ENCODE measurements around the gene PGAP2.
"Not testable (repeated sequence)": the region's sequence is repeated elsewhere in the genome, so short reads cannot be mapped to it uniquely, and the experiment has no call there.

Gene PGAP2

DNA sequence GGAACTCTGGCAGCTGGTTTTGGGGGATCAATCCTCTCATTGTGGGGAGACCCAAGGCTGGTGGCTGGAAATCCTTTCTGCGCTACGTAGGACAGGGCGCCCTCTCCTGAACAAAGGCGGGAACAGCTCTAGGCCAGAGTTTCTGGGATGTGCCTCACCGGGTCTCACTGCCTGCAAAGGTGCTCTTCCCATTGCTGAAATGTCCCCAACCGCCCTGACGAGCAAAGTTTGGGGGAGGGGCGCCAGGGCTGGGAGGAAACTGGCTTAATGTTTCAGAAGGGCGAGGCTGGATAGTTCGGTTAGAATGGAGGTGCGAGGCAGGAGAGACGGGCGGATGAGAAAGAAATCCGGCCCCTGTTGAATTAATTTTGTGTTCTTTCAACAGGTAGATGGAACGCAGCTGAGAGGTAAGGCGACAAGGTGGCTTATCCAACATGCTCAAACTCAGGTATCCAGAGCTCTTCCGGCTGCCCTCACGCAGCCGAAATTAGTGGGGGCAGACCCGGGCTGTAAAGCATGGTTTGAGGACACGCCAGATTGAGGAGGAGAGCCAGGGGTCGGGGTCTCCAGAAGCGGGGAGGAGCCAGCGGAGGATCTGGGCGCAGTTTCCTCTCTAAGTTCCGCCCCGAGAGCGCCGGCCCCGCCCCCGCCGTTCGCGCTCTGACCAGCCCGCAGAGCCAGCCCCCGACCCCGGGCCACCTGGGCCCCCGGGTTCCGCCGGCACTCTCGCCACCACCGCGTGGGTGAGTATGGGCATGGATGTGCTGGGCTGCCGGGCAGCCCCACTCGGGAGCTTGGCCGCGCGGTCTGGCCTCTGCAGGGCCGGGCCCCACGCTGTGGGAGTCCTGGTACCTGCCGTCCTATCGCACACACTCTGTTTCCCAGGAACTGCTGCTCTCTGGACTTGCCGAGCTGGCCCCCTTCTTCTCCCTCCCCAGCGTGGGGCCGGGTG is at the start of gene PGAP2:
Gene PGAP2 (plus strand): TSS at position 652 of the 952 bp plus-strand sequence. CDS start 2,700 bp downstream, outside the sequence.
- DNase-seq (ENCODE audit: low spot score), result peak; percentile 80

GRCh38 chr11:3764266-3764665 is 44.1 kb upstream of the PGAP2 start:
- no peak for DNase-seq (ENCODE audit: low spot score)

GRCh38 chr11:3766836-3767235 is 41.5 kb upstream of the PGAP2 start:
- DNase-seq (ENCODE audit: low spot score), result not testable (repeated sequence)

DNA sequence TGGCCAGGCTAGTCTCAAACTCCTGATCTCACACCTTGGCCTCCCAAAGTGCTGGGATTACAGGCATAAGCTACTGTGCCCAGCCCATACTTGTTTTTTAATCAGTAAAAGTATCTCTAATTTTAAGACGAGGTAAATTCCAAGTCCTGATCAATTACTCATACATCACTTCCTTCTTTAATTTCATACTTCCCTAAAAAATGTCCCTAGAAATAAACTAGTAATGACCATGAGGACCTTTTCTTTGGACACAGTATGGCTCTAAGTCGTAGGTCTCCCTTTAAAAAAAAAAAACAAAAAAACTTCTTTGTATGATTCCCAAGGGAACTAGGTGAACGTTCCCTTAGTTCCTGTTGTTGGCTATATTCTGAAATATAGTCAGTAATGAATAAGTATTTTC is 40.8 kb upstream of the PGAP2 start:
- DNase-seq (ENCODE audit: low spot score), result no peak

DNA sequence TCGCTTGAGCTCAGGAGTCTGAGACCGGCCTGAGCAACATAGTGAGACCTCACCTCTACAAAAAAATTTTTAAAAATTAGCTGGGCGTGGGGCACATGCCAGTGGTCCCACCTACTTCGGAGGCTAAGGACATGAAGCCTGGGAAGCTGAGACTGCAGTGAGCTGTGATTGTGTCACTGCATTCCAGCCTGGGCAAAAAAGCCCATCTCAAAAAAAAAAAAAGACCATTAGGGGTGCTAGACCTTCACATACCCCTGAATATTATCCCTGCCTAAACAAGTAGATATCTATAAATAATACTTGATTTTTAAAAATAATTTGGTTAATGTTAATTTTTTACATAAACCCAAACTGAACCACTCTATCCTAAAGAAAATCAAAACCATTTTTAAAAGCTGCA is 35.2 kb upstream of the PGAP2 start:
- DNase-seq (ENCODE audit: low spot score), result no peak

DNA sequence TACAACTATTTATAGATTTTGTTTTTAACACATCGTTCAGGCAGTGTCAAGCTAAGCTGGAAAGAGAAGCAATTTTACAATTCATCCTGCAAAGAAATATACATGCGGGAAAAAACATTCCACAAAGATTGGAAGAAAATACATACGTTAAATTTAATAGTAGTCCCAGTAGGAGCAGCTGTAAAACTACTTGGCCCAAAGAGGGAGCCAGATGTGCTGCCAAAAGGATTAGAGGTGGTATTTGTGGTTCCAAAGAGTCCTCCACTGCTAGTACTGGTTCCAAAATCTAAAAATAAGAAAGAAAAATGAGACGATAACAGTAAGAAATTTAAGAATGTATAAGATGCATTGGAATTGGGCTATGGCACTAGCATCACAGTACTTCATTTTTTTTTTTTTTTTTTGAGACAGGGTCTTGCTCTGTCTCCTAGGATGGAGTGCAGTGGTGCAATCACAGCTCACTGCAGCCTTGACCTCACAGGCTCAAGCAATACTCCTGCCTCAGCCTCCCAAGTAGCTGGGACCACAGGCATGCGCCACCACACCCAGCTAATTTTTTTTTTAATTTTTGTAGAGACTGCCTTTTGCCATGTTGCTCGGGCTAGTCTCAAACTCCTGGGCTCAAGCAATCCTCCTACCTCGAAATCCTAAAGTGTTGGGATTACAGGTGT is 32.5 kb upstream of the PGAP2 start:
- no peak for DNase-seq (ENCODE audit: low spot score)

DNA sequence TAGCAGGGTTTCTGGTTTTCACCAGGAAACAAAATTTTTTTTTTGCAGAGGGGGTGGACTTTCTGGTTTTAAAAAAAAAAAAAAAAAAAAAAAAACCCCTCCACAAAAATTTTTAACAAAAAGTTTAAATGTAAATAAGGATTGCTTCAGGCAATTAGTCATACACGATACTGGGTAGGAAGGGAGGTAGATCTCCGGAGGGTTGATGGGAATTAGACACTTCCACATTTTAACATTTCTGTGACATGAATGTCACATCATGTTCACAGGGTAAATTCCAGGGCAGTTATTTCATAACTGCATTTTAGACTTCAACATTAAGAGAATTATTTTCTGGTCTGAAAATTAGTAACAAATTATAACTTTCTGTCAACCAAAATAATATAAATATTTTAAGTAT is 26.9 kb upstream of the PGAP2 start:
- no peak for DNase-seq (ENCODE audit: low spot score)

GRCh38 chr11:3782963-3783362 is 25.4 kb upstream of the PGAP2 start:
- no peak for DNase-seq (ENCODE audit: low spot score)

- no peak for DNase-seq (ENCODE audit: low spot score)
These were observed 24.7 kb upstream of the PGAP2 start for GRCh38 chr11:3783611-3784010.

- DNase-seq (ENCODE audit: low spot score), result no peak
These were observed 21.5 kb upstream of the PGAP2 start for GRCh38 chr11:3786781-3787428.

GRCh38 chr11:3794387-3794786 is 14.0 kb upstream of the PGAP2 start:
- DNase-seq (ENCODE audit: low spot score), result not testable (repeated sequence)

- DNase-seq (ENCODE audit: low spot score), result no peak
These were observed 13.0 kb upstream of the PGAP2 start for GRCh38 chr11:3795131-3796001.

DNA sequence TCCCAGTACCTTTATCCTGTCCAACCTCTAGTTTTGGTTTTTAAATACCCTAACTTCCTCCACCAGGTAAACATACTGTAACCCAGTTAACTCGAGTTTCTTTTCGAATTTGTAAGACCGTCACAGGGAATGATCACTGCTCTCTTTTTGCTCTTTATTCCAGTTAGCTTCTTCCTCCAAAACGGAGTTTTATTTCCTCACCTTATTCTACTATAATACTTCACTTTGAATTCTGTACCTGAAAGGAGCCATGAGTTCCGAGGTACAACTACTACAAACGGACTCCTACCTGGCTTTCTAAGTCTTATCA is 12.4 kb upstream of the PGAP2 start:
- no peak for DNase-seq (ENCODE audit: low spot score)

- DNase-seq (ENCODE audit: low spot score), result no peak
These were observed 12.0 kb upstream of the PGAP2 start for GRCh38 chr11:3796346-3796745.

DNA sequence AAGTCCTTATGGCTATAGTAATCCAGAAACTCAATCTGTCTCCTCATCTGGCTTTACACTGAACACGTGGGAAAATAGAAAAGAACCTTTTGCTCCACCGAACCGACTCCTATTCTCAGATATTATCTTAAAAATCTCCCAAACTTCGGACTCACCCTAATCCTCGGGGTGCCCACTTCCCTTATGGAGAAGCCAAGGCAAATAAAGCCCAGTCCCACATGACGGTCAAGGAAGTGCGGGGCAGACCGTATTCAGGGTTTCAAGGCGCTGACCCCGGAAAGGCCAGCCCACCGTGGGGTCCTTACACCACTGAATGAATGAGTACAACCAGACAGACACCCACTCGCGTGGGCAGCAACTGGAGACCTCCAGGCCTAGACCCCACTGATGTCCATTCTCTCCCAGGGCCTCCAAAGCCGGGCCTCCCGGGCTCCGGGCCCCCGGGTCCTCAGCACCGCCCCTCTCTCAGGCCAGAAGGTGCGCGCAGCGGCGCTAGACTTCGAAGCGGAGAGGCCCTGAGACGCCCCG is 11.5 kb upstream of the PGAP2 start:
- no peak for DNase-seq (ENCODE audit: low spot score)

DNA sequence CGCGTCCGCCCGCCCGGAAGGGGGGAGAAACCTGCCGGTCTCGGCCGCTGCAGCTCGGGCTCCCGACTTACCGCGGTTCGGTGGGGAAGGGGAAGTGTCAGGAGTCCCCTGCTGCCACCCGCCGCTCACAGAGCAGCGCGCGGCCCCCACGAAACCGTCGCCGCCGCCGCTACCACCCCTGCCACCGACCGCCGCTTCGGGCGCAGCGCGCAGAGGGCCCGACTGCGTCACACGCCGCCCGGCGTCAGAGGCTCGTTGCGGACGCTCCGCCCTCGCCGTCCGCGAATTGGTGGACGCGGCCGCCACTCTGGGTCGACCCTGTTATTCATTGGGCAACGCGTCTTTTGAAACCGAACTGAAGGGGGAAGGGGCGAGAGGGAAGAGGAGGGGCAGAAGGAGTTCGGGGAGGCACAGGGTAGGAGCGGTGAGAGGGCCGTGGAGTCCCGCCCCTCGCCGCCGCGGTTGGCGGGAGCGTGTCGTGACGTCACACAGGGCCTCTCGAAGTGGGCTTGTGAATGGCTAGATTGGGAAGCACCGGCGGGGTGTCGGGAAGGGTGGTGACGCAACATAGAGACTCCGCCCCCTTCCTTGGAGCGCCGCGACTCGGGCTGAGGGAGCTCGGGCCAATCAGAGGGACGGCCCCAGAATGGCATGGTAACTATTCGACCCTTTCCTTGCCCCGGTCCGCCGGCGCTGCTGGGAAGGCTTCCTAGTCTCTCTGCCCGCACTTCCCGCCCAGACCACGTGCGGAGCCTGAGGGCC is 10.8 kb upstream of the PGAP2 start, which contains the start of gene NUP98:
Gene NUP98 (minus strand): TSS at position 226 of the 762 bp plus-strand sequence. CDS start 15,437 bp downstream, outside the sequence.
- peak; percentile 99 for DNase-seq (ENCODE audit: low spot score)

DNA sequence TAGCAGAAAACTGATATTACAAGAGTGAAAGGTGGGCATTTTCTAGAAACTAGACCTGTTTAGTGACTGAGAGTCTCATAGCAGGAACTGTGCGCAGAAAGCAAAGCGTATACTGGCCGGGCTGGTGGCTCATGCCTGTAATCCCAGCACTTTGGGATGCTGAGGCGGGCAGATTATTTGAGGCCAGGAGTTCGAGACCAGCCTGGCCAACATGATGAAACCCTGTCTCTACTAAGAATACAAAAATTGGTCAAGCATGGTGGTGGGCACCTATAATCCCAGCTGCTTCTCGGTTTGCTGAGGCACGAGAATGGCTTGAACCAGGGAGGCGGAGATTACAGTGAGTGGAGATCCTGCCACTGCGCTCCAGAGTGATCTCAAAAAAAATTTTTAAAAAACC is 9.2 kb upstream of the PGAP2 start:
- DNase-seq (ENCODE audit: low spot score), result no peak

DNA sequence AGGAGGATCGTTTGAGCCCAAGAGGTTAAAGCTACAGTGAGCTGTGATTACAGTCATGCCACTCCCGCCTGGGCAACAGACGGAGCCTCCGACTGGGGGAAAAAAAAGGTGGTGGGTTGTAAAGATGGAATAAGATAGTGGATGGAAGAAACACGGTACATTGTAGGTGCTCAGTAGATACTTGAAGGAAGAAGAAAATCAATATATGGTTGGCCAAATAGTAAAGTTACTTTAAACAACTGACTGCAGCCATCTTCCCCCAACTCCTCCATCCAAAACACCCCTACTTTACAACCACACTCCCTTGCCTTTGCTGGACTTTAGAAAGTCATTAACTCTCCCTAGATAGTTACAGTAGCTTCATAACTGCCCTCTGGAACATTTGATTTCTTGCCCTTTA is 8.5 kb upstream of the PGAP2 start:
- DNase-seq (ENCODE audit: low spot score), result no peak

DNA sequence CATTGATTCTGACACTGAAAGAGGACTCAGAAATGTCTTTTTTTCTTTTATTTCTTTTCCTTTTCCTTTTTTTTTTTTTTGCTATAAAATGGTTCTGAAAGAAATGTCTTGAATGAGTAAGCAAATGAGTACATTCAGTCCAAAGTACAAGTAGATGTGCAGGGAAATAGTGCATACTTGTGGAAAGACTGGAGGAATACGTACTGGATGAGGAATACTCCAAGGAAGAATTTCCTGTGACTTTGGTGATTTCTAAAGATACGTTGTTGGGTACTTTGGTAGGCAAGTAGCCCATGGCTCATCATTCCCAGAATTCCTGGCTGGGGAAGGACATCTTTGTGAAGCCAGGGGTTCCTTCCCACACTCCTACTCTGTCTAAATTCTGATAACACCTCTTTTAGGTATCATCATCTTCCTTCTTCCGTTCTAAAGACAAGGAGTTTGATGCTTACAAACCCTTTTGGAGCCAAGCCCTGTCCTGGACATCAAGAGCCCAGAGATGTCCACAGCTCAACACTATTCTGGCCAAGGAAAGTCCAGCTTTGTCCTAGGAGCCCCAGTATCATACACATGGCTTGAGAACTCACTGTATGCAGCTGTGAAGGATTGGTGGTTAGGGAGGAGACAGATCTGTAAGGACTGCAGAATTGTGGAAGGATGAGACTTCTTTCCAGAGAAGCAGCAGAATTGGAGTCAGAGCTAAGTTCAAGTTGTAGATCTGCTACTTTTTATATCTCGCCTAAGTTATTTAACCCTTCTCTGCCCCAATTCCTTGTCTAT is 6.2 kb upstream of the PGAP2 start:
- DNase-seq (ENCODE audit: low spot score), result no peak

All from germinal center (tissue), 1 donor.